Panc1 (cell line): ENCODE results near the gene ZFYVE16. TPM values are rescaled to one million over a fixed set of nuclear protein-coding genes. Genes with fewer than 3 reads are reported as not detected.

Experiments
- ATAC-seq: fragments of 200-7000 bp; cut with Tn5 transposase; 2 replicates; pipeline ENCODE4 v1.9.1; 2020; ENCODE audit warnings: mild to moderate bottlenecking, moderate library complexity
- BruUV-seq: library from RNA; stranded (reverse); fragments of 400-500 nt; replicated peaks from 2 replicates; lab custom pipeline; 2021; lab: Mats Ljungman, UMichigan
- CTCF ChIA-PET: fragments of 300-600 bp; sonication (Branson Sonifier 250); formaldehyde crosslinking; loops from one replicate; lab custom pipeline; 2022; ENCODE audit warnings: antibody characterized with exemption; lab: Charles Lee
- POLR2A ChIA-PET: fragments of 300-600 bp; sonication (Branson Sonifier 250); formaldehyde crosslinking; loops from one replicate; lab custom pipeline; 2022; ENCODE audit warnings: antibody characterized with exemption; lab: Charles Lee
- DNase-seq: peaks from one replicate; pipeline ENCODE4 v3.0.0-alpha.2; 2010; ENCODE audit warnings: low read depth, low spot score
- H3K27ac ChIP-seq: 2 replicates; pipeline ENCODE4 v1.5.1; 2011; ENCODE audit warnings: mild to moderate bottlenecking, low read length, inconsistent platforms
- H3K27me3 ChIP-seq: fragments of 200-500 bp; sonication (Bioruptor generic); 2 replicates; pipeline ENCODE4 v1.6.0; 2014; ENCODE audit warnings: low read length, inconsistent platforms; ENCODE audit not compliant: control insufficient read depth, insufficient read depth
- H3K36me3 ChIP-seq: fragments of 200-500 bp; sonication (Bioruptor generic); 2 replicates; pipeline ENCODE4 v1.5.1; 2014; ENCODE audit warnings: inconsistent platforms, mild to moderate bottlenecking, low read length, moderate library complexity; ENCODE audit not compliant: control insufficient read depth, insufficient read depth
- H3K4me1 ChIP-seq: 2 replicates; pipeline ENCODE4 v1.5.1; 2011; ENCODE audit warnings: inconsistent platforms, mild to moderate bottlenecking, low read length, moderate library complexity; ENCODE audit not compliant: control insufficient read depth, insufficient read depth
- H3K4me3 ChIP-seq, 2 experiments: 2 replicates each; pipeline ENCODE4 v1.5.1; 2011 to 2012; ENCODE audit warnings: low read depth in 2 of 2, low read length in 2 of 2, mild to moderate bottlenecking in 2 of 2, inconsistent platforms in 1 of 2, moderate library complexity in 1 of 2
- H3K9me3 ChIP-seq: fragments of 200-500 bp; sonication (Bioruptor generic); 2 replicates; pipeline ENCODE4 v1.5.1; 2014; ENCODE audit warnings: low read depth, mild to moderate bottlenecking, inconsistent platforms, low read length, moderate library complexity; ENCODE audit not compliant: control insufficient read depth, insufficient read depth
- POLR2AphosphoS5 ChIP-seq: IDR thresholded peaks from 2 replicates; pipeline ENCODE4 v1.6.1; 2012; ENCODE audit warnings: mild to moderate bottlenecking, low read depth, low read length, moderate library complexity
- SIN3A ChIP-seq: IDR thresholded peaks from 2 replicates; pipeline ENCODE4 v1.6.1; 2012; ENCODE audit warnings: low read depth, mild to moderate bottlenecking, low read length, moderate library complexity, borderline replicate concordance; ENCODE audit not compliant: insufficient read depth
- TCF7L2 ChIP-seq: IDR thresholded peaks from 2 replicates; pipeline ENCODE4 v1.6.1; 2011; ENCODE audit warnings: mild to moderate bottlenecking, low read depth, low read length, inconsistent platforms
- in situ Hi-C: cut with HindIII; loops from 2 replicates; pipeline ENCODE4 v1.10.0; 2016; ENCODE audit warnings: low sequenced_read_pairs, low pct_unique_long_range_greater_than_20kb
- intact Hi-C: fragments of 100-400 bp; cut with micrococcal nuclease; formaldehyde crosslinking; loops from one replicate; pipeline ENCODE4 v1.10.0; 2022; ENCODE audit not compliant: unreplicated experiment
- total RNA-seq: library from RNA; stranded (reverse); gene quantifications from one replicate; pipeline ENCODE4 v1.2.1, GENCODE V29; 2021; ENCODE audit not compliant: unreplicated experiment
- TF ChIP-seq, protein P1 (sequence below), 2 experiments: IDR thresholded peaks; 2 replicates each; pipeline ENCODE4 v1.6.1; 2011 to 2012; ENCODE audit warnings: low read depth in 2 of 2, control low read depth in 1 of 2, low read length in 1 of 2, mild to moderate bottlenecking in 1 of 2, moderate library complexity in 1 of 2; ENCODE audit not compliant: insufficient read depth in 1 of 2
- TF ChIP-seq, protein P2 (sequence below): fragments of 450-650 bp; IDR thresholded peaks from 2 replicates; pipeline ENCODE4 v1.5.1; 2017; ENCODE audit warnings: mild to moderate bottlenecking

Gene ZFYVE16
- total RNA-seq, 1 experiment from 2014 or later, result 54.6 TPM

DNA sequence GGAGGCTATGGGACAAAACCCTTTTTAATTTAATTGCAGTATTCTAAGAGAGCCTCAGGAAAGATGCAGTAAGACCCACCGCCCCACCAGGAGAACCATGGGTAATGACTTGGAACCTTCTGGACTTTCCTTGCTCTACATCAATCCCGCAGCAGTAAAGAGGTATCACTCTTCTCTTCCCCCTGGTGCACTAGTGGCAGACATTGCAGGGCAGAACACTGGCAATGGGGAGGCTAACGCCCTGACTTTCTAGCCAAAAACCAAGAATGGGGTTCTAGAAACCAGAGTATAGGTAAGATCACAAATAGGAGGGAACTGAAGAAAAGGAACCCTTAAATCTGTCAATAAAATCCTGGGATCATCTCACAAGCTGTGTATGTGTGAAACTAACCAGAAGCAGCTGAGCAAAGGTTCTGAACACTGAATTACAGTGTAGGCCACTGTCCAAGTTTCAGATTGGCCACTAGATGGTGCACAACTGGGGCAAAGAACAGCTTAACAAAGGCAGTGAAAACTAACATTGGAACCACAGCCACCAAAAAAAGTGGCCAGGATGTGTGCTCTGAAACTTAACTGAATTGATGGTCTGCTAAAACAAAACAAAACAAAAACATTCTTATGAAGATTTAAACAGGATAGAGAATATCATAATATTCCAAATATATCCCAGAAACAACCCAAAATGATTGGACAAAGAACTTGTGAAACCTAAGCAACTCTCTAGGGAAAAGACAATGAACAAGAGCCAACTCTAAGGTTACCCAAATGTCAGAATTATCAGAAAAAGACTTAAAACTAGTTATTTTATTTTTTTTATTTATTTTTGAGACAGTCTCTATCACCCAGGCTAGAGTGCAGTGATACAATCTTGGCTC is 73.4 kb downstream of the ZFYVE16 start:
- TF ChIP-seq POLR2AphosphoS5, result no peak
- TF ChIP-seq SIN3A, result no peak
- no peak for TF ChIP-seq TCF7L2
- TF ChIP-seq, protein P1, sequence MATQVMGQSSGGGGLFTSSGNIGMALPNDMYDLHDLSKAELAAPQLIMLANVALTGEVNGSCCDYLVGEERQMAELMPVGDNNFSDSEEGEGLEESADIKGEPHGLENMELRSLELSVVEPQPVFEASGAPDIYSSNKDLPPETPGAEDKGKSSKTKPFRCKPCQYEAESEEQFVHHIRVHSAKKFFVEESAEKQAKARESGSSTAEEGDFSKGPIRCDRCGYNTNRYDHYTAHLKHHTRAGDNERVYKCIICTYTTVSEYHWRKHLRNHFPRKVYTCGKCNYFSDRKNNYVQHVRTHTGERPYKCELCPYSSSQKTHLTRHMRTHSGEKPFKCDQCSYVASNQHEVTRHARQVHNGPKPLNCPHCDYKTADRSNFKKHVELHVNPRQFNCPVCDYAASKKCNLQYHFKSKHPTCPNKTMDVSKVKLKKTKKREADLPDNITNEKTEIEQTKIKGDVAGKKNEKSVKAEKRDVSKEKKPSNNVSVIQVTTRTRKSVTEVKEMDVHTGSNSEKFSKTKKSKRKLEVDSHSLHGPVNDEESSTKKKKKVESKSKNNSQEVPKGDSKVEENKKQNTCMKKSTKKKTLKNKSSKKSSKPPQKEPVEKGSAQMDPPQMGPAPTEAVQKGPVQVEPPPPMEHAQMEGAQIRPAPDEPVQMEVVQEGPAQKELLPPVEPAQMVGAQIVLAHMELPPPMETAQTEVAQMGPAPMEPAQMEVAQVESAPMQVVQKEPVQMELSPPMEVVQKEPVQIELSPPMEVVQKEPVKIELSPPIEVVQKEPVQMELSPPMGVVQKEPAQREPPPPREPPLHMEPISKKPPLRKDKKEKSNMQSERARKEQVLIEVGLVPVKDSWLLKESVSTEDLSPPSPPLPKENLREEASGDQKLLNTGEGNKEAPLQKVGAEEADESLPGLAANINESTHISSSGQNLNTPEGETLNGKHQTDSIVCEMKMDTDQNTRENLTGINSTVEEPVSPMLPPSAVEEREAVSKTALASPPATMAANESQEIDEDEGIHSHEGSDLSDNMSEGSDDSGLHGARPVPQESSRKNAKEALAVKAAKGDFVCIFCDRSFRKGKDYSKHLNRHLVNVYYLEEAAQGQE (IDR thresholded peaks at IDR 0.05; ENCODE audit: insufficient read depth in 1 of 2, low read depth in 2 of 2, low read length in 1 of 2), result no peak
- TF ChIP-seq, protein P2, sequence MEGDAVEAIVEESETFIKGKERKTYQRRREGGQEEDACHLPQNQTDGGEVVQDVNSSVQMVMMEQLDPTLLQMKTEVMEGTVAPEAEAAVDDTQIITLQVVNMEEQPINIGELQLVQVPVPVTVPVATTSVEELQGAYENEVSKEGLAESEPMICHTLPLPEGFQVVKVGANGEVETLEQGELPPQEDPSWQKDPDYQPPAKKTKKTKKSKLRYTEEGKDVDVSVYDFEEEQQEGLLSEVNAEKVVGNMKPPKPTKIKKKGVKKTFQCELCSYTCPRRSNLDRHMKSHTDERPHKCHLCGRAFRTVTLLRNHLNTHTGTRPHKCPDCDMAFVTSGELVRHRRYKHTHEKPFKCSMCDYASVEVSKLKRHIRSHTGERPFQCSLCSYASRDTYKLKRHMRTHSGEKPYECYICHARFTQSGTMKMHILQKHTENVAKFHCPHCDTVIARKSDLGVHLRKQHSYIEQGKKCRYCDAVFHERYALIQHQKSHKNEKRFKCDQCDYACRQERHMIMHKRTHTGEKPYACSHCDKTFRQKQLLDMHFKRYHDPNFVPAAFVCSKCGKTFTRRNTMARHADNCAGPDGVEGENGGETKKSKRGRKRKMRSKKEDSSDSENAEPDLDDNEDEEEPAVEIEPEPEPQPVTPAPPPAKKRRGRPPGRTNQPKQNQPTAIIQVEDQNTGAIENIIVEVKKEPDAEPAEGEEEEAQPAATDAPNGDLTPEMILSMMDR, result peak; percentile 81
- no TSS peak for BruUV-seq
- POLR2A ChIA-PET, result no interaction called here

DNA sequence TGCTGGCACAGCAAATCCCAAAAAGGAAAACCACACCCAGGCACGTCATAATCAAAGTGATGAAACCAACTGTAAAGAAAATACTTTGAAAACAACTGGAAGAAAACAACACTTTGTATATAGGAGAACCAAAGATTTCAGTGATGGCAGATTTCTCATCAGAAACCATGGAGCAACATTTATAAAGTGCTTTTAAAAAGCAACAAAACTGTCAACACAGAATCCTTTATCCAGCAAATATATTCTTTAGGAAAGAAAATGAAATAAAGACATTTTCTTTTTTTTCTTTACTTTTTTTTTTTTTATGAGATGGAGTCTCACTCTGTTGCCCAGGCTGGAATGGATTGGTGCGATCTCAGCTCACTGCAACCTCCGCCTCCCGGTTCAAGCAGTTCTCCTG is 74.7 kb downstream of the ZFYVE16 start:
- Histone ChIP-seq H3K36me3 (no peaks in the 10 kb centered on the region), H3K4me3 (no peak overlapping the region), H3K4me1 (peaks cover 7% of the 10 kb centered on the region), H3K27me3 (no peaks in the 10 kb centered on the region), H3K9me3 (peaks cover 12% of the 10 kb centered on the region; the same call in 1 of the 2 replicates), H3K27ac (no peak overlapping the region)
- BruUV-seq, result no TSS peak
- ChIA-PET CTCF (no interaction called here), POLR2A (no interaction called here)
- in situ Hi-C loops, result no loop called here
- TF ChIP-seq, protein P2, result no peak
- TF ChIP-seq POLR2AphosphoS5 (no peak), SIN3A (no peak), TCF7L2 (no peak)
- TF ChIP-seq, protein P1 (IDR thresholded peaks at IDR 0.05; ENCODE audit: insufficient read depth in 1 of 2, low read depth in 2 of 2, low read length in 1 of 2), result no peak
- no peak for ATAC-seq
- intact Hi-C loops, result no loop called here
- no peak for DNase-seq

More for the DNA sequence above, 73.4 kb downstream of the ZFYVE16 start:
- intact Hi-C loops, result no loop called here
- Histone ChIP-seq H3K36me3 (no peaks in the 10 kb centered on the region), H3K4me3 (no peak overlapping the region), H3K27ac (no peak overlapping the region), H3K9me3 (peaks cover 12% of the 10 kb centered on the region; the same call in 1 of the 2 replicates), H3K4me1 (no peaks in the 10 kb centered on the region), H3K27me3 (no peaks in the 10 kb centered on the region)
- in situ Hi-C loops, result no loop called here
- CTCF ChIA-PET, result interaction anchor here (0.7 to 1.3 kb wide), 4 partner anchors 9 to 191 kb away, joined by 3 to 7 read pairs (median 4); no protein-coding TSS in a partner anchor
- DNase-seq (no peak), ATAC-seq (peak; percentile 96)
